K562 (cell line): Measurements from ENCODE around the gene ZNF558. TPM values are rescaled to one million over a fixed set of nuclear protein-coding genes. Genes with fewer than 3 reads are reported as not detected.

Source experiments
- ATAC-seq: fragments of 200-7000 bp; cut with Tn5 transposase; 3 replicates; pipeline ENCODE4 v1.9.1; 2020; ENCODE audit warnings: moderate library complexity
- BruUV-seq: library from RNA; stranded (reverse); fragments of 400-500 nt; replicated peaks from 2 replicates; lab custom pipeline; 2021; lab: Mats Ljungman, UMichigan
- CTCF ChIA-PET: fragments of 300-600 bp; formaldehyde crosslinking; extraction: SDS; loops from one replicate; lab custom pipeline; 2021; ENCODE audit warnings: low intra/inter-chr PET ratio; lab: Yijun Ruan, JAX
- POLR2A ChIA-PET: fragments of 300-600, 350-650 bp; sonication (Branson Sonifier 250); formaldehyde crosslinking; extraction: SDS; loops from one replicate; lab custom pipeline; 2021; ENCODE audit warnings: antibody characterized with exemption, inconsistent platforms; lab: Yijun Ruan, JAX
- DNase-seq, 4 experiments: peaks; one replicate each; pipeline versions ENCODE4 v3.0.0 to v3.0.0-alpha.2; 2011 to 2018; ENCODE audit warnings: low spot score in 3 of 4, mixed read lengths in 3 of 4; ENCODE audit errors: extremely low read depth in 1 of 4
- FAIRE-seq: peaks from 2 replicates; lab custom pipeline; 2011; peaks lifted over from hg19 to GRCh38; lab: Jason Lieb, UNC
- H2AFZ ChIP-seq: 2 replicates; pipeline ENCODE4 v1.6.0; 2011; ENCODE audit warnings: low read depth, low read length, control low read depth, inconsistent platforms
- H3K27ac ChIP-seq: fragments of 200-600 bp; 3 replicates; pipeline ENCODE4 v1.8.0; 2011; ENCODE audit warnings: low read depth, mild to moderate bottlenecking, control low read depth, inconsistent platforms, low read length, moderate library complexity, mixed read lengths; ENCODE audit errors: extremely low read depth
- H3K27me3 ChIP-seq, 2 experiments: fragments of 300-600 bp in 1 of 2; 2 replicates in 1 of 2; 3 replicates in 1 of 2; pipeline versions ENCODE4 v1.6.0 to v1.8.0; 2011; ENCODE audit warnings: inconsistent platforms in 2 of 2, low read length in 2 of 2, mild to moderate bottlenecking in 1 of 2, mixed read lengths in 1 of 2, moderate library complexity in 1 of 2; ENCODE audit not compliant: control insufficient read depth in 2 of 2, insufficient read depth in 2 of 2
- H3K36me3 ChIP-seq: fragments of 300-600 bp; 3 replicates; pipeline ENCODE4 v1.8.0; 2011; ENCODE audit warnings: mild to moderate bottlenecking, low read length, inconsistent platforms; ENCODE audit not compliant: control insufficient read depth, insufficient read depth
- H3K4me1 ChIP-seq, 2 experiments: fragments of 200-600 bp in 1 of 2; replicated peaks in 1 of 2; 2 replicates in 1 of 2; 3 replicates in 1 of 2; pipeline versions ENCODE4 v1.5.1 to v1.8.0; 2011; ENCODE audit warnings: inconsistent platforms in 2 of 2, low read length in 2 of 2, mild to moderate bottlenecking in 1 of 2, mixed read lengths in 1 of 2, moderate library complexity in 1 of 2; ENCODE audit not compliant: control insufficient read depth in 2 of 2, insufficient read depth in 2 of 2
- H3K4me2 ChIP-seq: 2 replicates; pipeline ENCODE4 v1.6.1; 2011; ENCODE audit warnings: low read length, control low read depth, inconsistent platforms, mixed read lengths; ENCODE audit not compliant: insufficient read depth
- H3K4me3 ChIP-seq: fragments of 200-600 bp; sonication (generic), shearing (Covaris generic); 2 replicates; pipeline ENCODE4 v1.5.1; 2016; ENCODE audit warnings: control low read depth, inconsistent platforms
- H3K79me2 ChIP-seq: fragments of 200-600 bp; 3 replicates; pipeline ENCODE4 v1.8.0; 2011; ENCODE audit warnings: low read length, inconsistent platforms; ENCODE audit not compliant: control insufficient read depth, insufficient read depth
- H3K9ac ChIP-seq, 2 experiments: 2 replicates each; pipeline versions ENCODE4 v1.6.0 to v1.6.1; 2011; ENCODE audit warnings: low read depth in 2 of 2, low read length in 2 of 2, control low read depth in 1 of 2, inconsistent platforms in 1 of 2, mild to moderate bottlenecking in 1 of 2, mixed read lengths in 1 of 2; ENCODE audit not compliant: insufficient read depth in 1 of 2
- H3K9me1 ChIP-seq: one replicate; pipeline ENCODE4 v1.6.0; 2011; ENCODE audit warnings: inconsistent platforms, mild to moderate bottlenecking, low read length, moderate library complexity; ENCODE audit not compliant: control insufficient read depth, insufficient read depth
- H3K9me3 ChIP-seq: replicated peaks from 2 replicates; pipeline ENCODE4 v1.5.1; 2011; ENCODE audit warnings: low read depth, low read length, inconsistent platforms; ENCODE audit not compliant: control insufficient read depth, insufficient read depth
- H4K20me1 ChIP-seq: replicated peaks from 2 replicates; pipeline ENCODE4 v1.6.1; 2011; ENCODE audit warnings: low read length, inconsistent platforms, mixed read lengths; ENCODE audit not compliant: control insufficient read depth, insufficient read depth
- HCFC1 ChIP-seq: IDR thresholded peaks from 2 replicates; pipeline ENCODE4 v1.6.1; 2012; ENCODE audit warnings: low read depth, low read length, improper control_type of control experiment
- HDAC1 ChIP-seq, 2 experiments: fragments of 450-650 bp; IDR thresholded peaks; 2 replicates each; pipeline ENCODE4 v1.6.1; 2016 to 2017; ENCODE audit warnings: inconsistent platforms in 1 of 2, mild to moderate bottlenecking in 1 of 2, moderate library complexity in 1 of 2
- HMG20B ChIP-seq: fragments of 250-450 bp; sonication (Bioruptor Pico); IDR thresholded peaks from 2 replicates; pipeline ENCODE4 v1.5.0; 2021; ENCODE audit warnings: mild to moderate bottlenecking
- KLF10 ChIP-seq: fragments of 250-450 bp; sonication (Bioruptor Pico); IDR thresholded peaks from 2 replicates; pipeline ENCODE4 v1.6.1; 2021; ENCODE audit warnings: matching md5 sums
- NR2C1 ChIP-seq, 2 experiments: fragments of 450-650 bp; IDR thresholded peaks; 2 replicates each; pipeline ENCODE4 v1.6.1; 2017; ENCODE audit warnings: mild to moderate bottlenecking in 2 of 2, antibody characterized with exemption in 1 of 2, inconsistent platforms in 1 of 2, missing compliant biosample characterization in 1 of 2, missing genetic modification characterization in 1 of 2
- RB1 ChIP-seq: fragments of 450-650 bp; IDR thresholded peaks from 2 replicates; pipeline ENCODE4 v1.6.1; 2017; ENCODE audit warnings: low read depth, mild to moderate bottlenecking
- U2AF1 ChIP-seq: fragments of 200-400 bp; formaldehyde crosslinking; optimal IDR thresholded peaks from 2 replicates; pipeline ENCODE3; 2017; ENCODE audit warnings: mild to moderate bottlenecking, low read depth, low read length, moderate library complexity
- ZFP1 ChIP-seq: fragments of 450-650 bp; formaldehyde crosslinking; IDR thresholded peaks from 2 replicates; pipeline ENCODE4 v1.4.0; 2020; ENCODE audit warnings: mild to moderate bottlenecking, mixed read lengths
- ZNF384 ChIP-seq: IDR thresholded peaks from 2 replicates; pipeline ENCODE4 v1.6.1; 2012; ENCODE audit warnings: low read depth, low read length, improper control_type of control experiment
- ZNF707 ChIP-seq: fragments of 250-450 bp; sonication (Bioruptor Pico); conservative IDR thresholded peaks from 2 replicates; pipeline ENCODE4 v1.8.0; 2022; ENCODE audit warnings: inconsistent platforms, mild to moderate bottlenecking, moderate library complexity
- WGBS: fragments of 100-300 bp; shearing (Covaris generic); methylation state at CpG from one replicate; pipeline ENCODE4 v1.1.6; 2016; ENCODE audit warnings: low coverage, mixed read lengths; ENCODE audit not compliant: insufficient coverage; ENCODE audit errors: missing lambda C conversion rate; 5-methylcytosine and 5-hydroxymethylcytosine counted together
- in situ Hi-C: fragments of 300-500 bp; cut with MboI; formaldehyde crosslinking; loops from 4 replicates; pipeline ENCODE4 v1.15.0; 2018; ENCODE audit warnings: inconsistent platforms, mixed read lengths
- intact Hi-C: fragments of 100-400 bp; cut with micrococcal nuclease; formaldehyde crosslinking; loops from 2 replicates; pipeline ENCODE4 v1.14.2; 2022
- polyA plus RNA-seq, 8 experiments: library from polyadenylated mRNA; depleted of rRNA in 4 of 8; stranded (reverse) in 5 of 8; unstranded in 3 of 8; fragments of >200 nt; fragmentation: Nextera tagmentation in 2 of 8; fragmentation: Illumina TruSeq in 1 of 8; extraction: Ambion mirVana in 2 of 8; extraction: Trizol in 1 of 8; gene quantifications; 2 replicates each; pipeline versions ENCODE4 v1.2.1 to v1.2.3, GENCODE V29; 2011 to 2014; ENCODE audit warnings: inconsistent platforms in 1 of 8, missing spikeins in 1 of 8
- total RNA-seq, 7 experiments: library from RNA; depleted of rRNA in 6 of 7; stranded (reverse); fragments of >200 nt in 6 of 7; fragmentation: Illumina TruSeq in 2 of 7; extraction: Trizol in 2 of 7; gene quantifications; 2 replicates each; pipeline versions ENCODE4 v1.2.1 to v1.2.3, GENCODE V29; 2011 to 2021; ENCODE audit warnings: low replicate concordance in 1 of 7
- TF ChIP-seq, protein P1 (sequence below): fragments of 450-650 bp; IDR thresholded peaks from 2 replicates; pipeline ENCODE4 v1.6.1; 2016
- TF ChIP-seq, protein P2 (sequence below): fragments of 450-650 bp; formaldehyde crosslinking; IDR thresholded peaks from 2 replicates; pipeline ENCODE4 v1.4.0; 2020; ENCODE audit warnings: mild to moderate bottlenecking, mixed read lengths
- TF ChIP-seq, protein P3 (sequence below): fragments of 250-450 bp; sonication (Bioruptor Pico); IDR thresholded peaks from 2 replicates; pipeline ENCODE4 v1.4.0; 2020; ENCODE audit warnings: mild to moderate bottlenecking
- TF ChIP-seq, protein P4 (sequence below): fragments of 450-650 bp; IDR thresholded peaks from 2 replicates; pipeline ENCODE4 v1.6.1; 2016; ENCODE audit warnings: antibody characterized with exemption

ZNF558 gene
- total and polyA plus RNA-seq, 9 of the 15 experiments (the other 6 are each of a cell fraction or from before 2014, with no cell fraction given) = 5.4 to 47.6 (median 21.2) TPM

DNA sequence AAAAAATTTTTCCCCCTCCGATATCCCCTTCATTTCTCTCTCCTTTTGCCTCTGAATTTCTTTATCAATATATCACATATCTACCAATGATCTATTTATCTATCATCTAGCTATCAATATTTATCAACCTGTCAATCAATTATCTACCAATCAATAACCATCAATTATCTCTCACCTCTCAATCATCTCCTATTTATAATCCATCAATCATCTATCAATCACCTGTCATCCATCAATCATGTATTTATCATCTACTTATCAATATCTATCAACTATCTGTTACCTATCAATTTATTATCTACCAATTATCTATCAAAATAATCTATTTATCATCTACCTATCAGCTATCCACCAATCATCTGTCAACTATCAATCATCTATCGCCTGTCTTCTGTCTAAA lies 17.1 kb upstream of the ZNF558 start (continued):
- TF ChIP-seq, protein P1, sequence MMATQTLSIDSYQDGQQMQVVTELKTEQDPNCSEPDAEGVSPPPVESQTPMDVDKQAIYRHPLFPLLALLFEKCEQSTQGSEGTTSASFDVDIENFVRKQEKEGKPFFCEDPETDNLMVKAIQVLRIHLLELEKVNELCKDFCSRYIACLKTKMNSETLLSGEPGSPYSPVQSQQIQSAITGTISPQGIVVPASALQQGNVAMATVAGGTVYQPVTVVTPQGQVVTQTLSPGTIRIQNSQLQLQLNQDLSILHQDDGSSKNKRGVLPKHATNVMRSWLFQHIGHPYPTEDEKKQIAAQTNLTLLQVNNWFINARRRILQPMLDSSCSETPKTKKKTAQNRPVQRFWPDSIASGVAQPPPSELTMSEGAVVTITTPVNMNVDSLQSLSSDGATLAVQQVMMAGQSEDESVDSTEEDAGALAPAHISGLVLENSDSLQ = peak; percentile 69
- TF ChIP-seq HCFC1 = no peak
- TF ChIP-seq, all 486 proteins: peak for 5

DNA sequence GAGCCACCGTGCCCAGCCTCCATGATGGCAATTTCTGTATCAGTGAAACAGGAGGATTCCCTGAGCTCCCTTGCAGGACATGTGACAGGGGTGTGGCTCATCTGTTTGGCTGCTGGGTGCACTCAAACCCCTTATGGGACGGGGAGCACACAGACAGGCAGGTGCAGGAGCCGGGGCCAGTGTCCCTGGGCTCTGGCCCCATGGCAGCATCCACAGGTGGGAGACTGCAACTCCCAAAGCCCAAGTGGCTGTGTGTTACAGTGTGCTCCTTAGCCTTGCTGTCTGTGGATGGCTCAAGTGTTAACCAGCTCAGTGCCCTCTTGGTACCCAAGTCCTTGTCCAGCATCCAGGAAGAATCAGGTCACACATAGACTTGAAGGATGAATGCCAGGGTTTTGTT lies 14.7 kb upstream of the ZNF558 start:
- H3K4me1 ChIP-seq = no peaks in the 10 kb centered on the region
- no peak for ATAC-seq
- TF ChIP-seq, protein P2, sequence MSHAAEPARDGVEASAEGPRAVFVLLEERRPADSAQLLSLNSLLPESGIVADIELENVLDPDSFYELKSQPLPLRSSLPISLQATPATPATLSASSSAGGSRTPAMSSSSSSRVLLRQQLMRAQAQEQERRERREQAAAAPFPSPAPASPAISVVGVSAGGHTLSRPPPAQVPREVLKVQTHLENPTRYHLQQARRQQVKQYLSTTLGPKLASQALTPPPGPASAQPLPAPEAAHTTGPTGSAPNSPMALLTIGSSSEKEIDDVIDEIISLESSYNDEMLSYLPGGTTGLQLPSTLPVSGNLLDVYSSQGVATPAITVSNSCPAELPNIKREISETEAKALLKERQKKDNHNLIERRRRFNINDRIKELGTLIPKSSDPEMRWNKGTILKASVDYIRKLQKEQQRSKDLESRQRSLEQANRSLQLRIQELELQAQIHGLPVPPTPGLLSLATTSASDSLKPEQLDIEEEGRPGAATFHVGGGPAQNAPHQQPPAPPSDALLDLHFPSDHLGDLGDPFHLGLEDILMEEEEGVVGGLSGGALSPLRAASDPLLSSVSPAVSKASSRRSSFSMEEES (CRISPR knock-in tag) = no peak
- no peak for TF ChIP-seq RB1
- no peak for TF ChIP-seq U2AF1
- TF ChIP-seq, protein P3, sequence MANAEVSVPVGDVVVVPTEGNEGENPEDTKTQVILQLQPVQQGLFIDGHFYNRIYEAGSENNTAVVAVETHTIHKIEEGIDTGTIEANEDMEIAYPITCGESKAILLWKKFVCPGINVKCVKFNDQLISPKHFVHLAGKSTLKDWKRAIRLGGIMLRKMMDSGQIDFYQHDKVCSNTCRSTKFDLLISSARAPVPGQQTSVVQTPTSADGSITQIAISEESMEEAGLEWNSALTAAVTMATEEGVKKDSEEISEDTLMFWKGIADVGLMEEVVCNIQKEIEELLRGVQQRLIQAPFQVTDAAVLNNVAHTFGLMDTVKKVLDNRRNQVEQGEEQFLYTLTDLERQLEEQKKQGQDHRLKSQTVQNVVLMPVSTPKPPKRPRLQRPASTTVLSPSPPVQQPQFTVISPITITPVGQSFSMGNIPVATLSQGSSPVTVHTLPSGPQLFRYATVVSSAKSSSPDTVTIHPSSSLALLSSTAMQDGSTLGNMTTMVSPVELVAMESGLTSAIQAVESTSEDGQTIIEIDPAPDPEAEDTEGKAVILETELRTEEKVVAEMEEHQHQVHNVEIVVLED = no peak
- TF ChIP-seq HMG20B (CRISPR knock-in tag) = no peak
- TF ChIP-seq ZNF384 = no peak
- no peak for TF ChIP-seq KLF10
- TF ChIP-seq ZNF707 = no peak
- TF ChIP-seq ZFP1 (CRISPR knock-in tag) = no peak
- no peak for TF ChIP-seq NR2C1 (IDR thresholded peaks at IDR 0.05)
- no peak for TF ChIP-seq NR2C1 (tag; IDR thresholded peaks at IDR 0.05)
- TF ChIP-seq HDAC1 (IDR thresholded peaks at IDR 0.05) = no peak
- TF ChIP-seq, protein P4, sequence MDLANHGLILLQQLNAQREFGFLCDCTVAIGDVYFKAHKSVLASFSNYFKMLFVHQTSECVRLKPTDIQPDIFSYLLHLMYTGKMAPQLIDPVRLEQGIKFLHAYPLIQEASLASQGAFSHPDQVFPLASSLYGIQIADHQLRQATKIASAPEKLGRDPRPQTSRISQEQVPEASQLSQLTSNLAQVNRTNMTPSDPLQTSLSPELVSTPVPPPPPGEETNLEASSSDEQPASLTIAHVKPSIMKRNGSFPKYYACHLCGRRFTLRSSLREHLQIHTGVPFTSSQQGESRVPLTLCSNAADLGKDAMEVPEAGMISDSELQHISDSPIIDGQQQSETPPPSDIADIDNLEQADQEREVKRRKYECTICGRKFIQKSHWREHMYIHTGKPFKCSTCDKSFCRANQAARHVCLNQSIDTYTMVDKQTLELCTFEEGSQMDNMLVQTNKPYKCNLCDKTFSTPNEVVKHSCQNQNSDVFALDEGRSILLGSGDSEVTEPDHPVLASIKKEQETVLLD = no peak
- WGBS = 0% methylated on average over 3 of the region's 3 CpGs
- H2AFZ ChIP-seq = no peak overlapping the region
- no peaks in the 10 kb centered on the region for H3K9me3 ChIP-seq
- no peak overlapping the region for H3K4me3 ChIP-seq
- no peak overlapping the region for H3K27ac ChIP-seq
- DNase-seq = no peak
- H4K20me1 ChIP-seq = no peaks in the 10 kb centered on the region
- H3K9me1 ChIP-seq = no peaks in the 10 kb centered on the region
- no peak overlapping the region for H3K9ac ChIP-seq
- intact Hi-C loops (no loop called here), in situ Hi-C loops (no loop called here)
- H3K36me3 ChIP-seq = no peaks in the 10 kb centered on the region
- H3K27me3 ChIP-seq = peaks cover 0 to 5% of the 10 kb centered on the region in 2 experiments; a peak in 1 of 5 replicates
- H3K79me2 ChIP-seq = no peaks in the 10 kb centered on the region
- no TSS peak for BruUV-seq
- no peak overlapping the region for H3K4me2 ChIP-seq
- ChIA-PET CTCF (no interaction called here), POLR2A (no interaction called here)
- no peak for FAIRE-seq
